A549 (cell line): ENCODE data around the gene RTN4IP1. TPM values are rescaled to one million over a fixed set of nuclear protein-coding genes. Genes with fewer than 3 reads are reported as not detected.
"Not testable (repeated sequence)": the region's sequence is repeated elsewhere in the genome, so short reads cannot be mapped to it uniquely, and the experiment has no call there.

Experiments
- ATAC-seq, 2 experiments: fragments of 200-7000 bp in 1 of 2; fragments of >200 bp in 1 of 2; cut with Nextera tagmentation in 1 of 2; cut with Tn5 transposase in 1 of 2; 3 replicates each; pipeline versions ENCODE4 v1.8.0 to v1.9.1; 2018 to 2020; ENCODE audit warnings: mild to moderate bottlenecking in 1 of 2, moderate library complexity in 1 of 2
- CTCF ChIA-PET: fragments of 300-600 bp; sonication (Branson Sonifier 250); formaldehyde crosslinking; extraction: SDS; loops from one replicate; lab custom pipeline; 2021; ENCODE audit warnings: antibody characterized with exemption, inconsistent platforms; lab: Yijun Ruan, JAX
- POLR2A ChIA-PET: fragments of 350-600 bp; formaldehyde crosslinking; extraction: SDS; loops from one replicate; lab custom pipeline; 2021; ENCODE audit warnings: antibody characterized with exemption, inconsistent platforms; lab: Yijun Ruan, JAX
- DNase-seq, 2 experiments: peaks; one replicate each; pipeline versions ENCODE4 v3.0.0 to v3.0.0-alpha.2; 2011 to 2016; ENCODE audit warnings: low read depth in 1 of 2, low spot score in 1 of 2
- FAIRE-seq: peaks from 2 replicates; lab custom pipeline; 2011; peaks lifted over from hg19 to GRCh38; lab: Jason Lieb, UNC
- H3K27ac ChIP-seq, 2 experiments: fragments of >200 bp; sonication (Bioruptor Twin); formaldehyde crosslinking; 3 replicates each; pipeline ENCODE4 v1.5.1; 2016 to 2017
- H3K4me1 ChIP-seq: fragments of >200 bp; sonication (Bioruptor Twin); formaldehyde crosslinking; 3 replicates; pipeline ENCODE4 v1.6.1; 2016
- H3K4me2 ChIP-seq: fragments of >200 bp; sonication (Bioruptor Twin); formaldehyde crosslinking; 3 replicates; pipeline ENCODE4 v1.6.1; 2016
- H3K4me3 ChIP-seq: fragments of >200 bp; sonication (Bioruptor Twin); formaldehyde crosslinking; 3 replicates; pipeline ENCODE4 v1.5.1; 2016
- H3K9me3 ChIP-seq: fragments of >200 bp; sonication (Bioruptor Twin); formaldehyde crosslinking; 3 replicates; pipeline ENCODE4 v1.6.1; 2016
- CHD2 ChIP-seq: fragments of 150-350 bp; IDR thresholded peaks from 2 replicates; pipeline ENCODE4 v1.6.1; 2014; ENCODE audit warnings: low read length; ENCODE audit not compliant: partially characterized antibody
- CHD4 ChIP-seq: fragments of 200-600 bp; sonication (generic); IDR thresholded peaks from 2 replicates; pipeline ENCODE4 v1.6.1; 2016; ENCODE audit warnings: antibody characterized with exemption, mild to moderate bottlenecking, borderline replicate concordance
- EHMT2 ChIP-seq: fragments of 200-600 bp; sonication (generic); IDR thresholded peaks from 2 replicates; pipeline ENCODE4 v1.6.1; 2016; ENCODE audit warnings: antibody characterized with exemption, low read depth, mild to moderate bottlenecking, moderate library complexity
- FOSB ChIP-seq: fragments of 250-450 bp; sonication (Bioruptor Pico); IDR thresholded peaks from 2 replicates; pipeline ENCODE4 v1.5.0; 2020; ENCODE audit warnings: mild to moderate bottlenecking, moderate library complexity
- FOSL2 ChIP-seq, 2 experiments: fragments of 450-650 bp in 1 of 2; fragments of >200 bp in 1 of 2; sonication (Bioruptor Twin) in 1 of 2; formaldehyde crosslinking; IDR thresholded peaks; 2 replicates each; pipeline versions ENCODE4 v1.5.0 to v1.6.1; 2016 to 2020; ENCODE audit warnings: mild to moderate bottlenecking in 1 of 2, moderate library complexity in 1 of 2
- GATA3 ChIP-seq: IDR thresholded peaks from 2 replicates; pipeline ENCODE4 v1.6.1; 2012; ENCODE audit warnings: borderline replicate concordance
- HDAC2 ChIP-seq: fragments of 200-600 bp; sonication (generic); IDR thresholded peaks from 2 replicates; pipeline ENCODE4 v1.6.1; 2016
- HEYL ChIP-seq: fragments of 250-450 bp; sonication (Bioruptor Pico); IDR thresholded peaks from 2 replicates; pipeline ENCODE4 v1.8.0; 2021; ENCODE audit warnings: mild to moderate bottlenecking, moderate library complexity
- HOXB13 ChIP-seq: fragments of 250-450 bp; sonication (Bioruptor Pico); IDR thresholded peaks from 2 replicates; pipeline ENCODE4 v1.5.0; 2020; ENCODE audit warnings: low read depth, mild to moderate bottlenecking, moderate library complexity
- HOXB5 ChIP-seq: fragments of 250-450 bp; sonication (Bioruptor Pico); IDR thresholded peaks from 2 replicates; pipeline ENCODE4 v1.5.0; 2020; ENCODE audit warnings: mild to moderate bottlenecking, moderate library complexity
- KDM1A ChIP-seq: fragments of 200-600 bp; sonication (generic); IDR thresholded peaks from 2 replicates; pipeline ENCODE4 v1.6.1; 2016; ENCODE audit warnings: low read depth, mild to moderate bottlenecking
- NPAS2 ChIP-seq: fragments of 250-450 bp; sonication (Bioruptor Pico); IDR thresholded peaks from 2 replicates; pipeline ENCODE4 v1.8.0; 2022; ENCODE audit warnings: mild to moderate bottlenecking, moderate library complexity, borderline replicate concordance
- POLR2AphosphoS2 ChIP-seq: conservative IDR thresholded peaks from 2 replicates; pipeline ENCODE4 v1.6.1; 2012; ENCODE audit warnings: low read length, improper control_type of control experiment, inconsistent platforms
- RAD21 ChIP-seq, 2 experiments: fragments of >200 bp in 1 of 2; sonication (Bioruptor Twin) in 1 of 2; formaldehyde crosslinking in 1 of 2; IDR thresholded peaks in 1 of 2; conservative IDR thresholded peaks in 1 of 2; 2 replicates in 1 of 2; 3 replicates in 1 of 2; pipeline ENCODE4 v1.6.1; 2012 to 2018; ENCODE audit warnings: inconsistent platforms in 1 of 2
- RCOR1 ChIP-seq: fragments of 150-350 bp; IDR thresholded peaks from 2 replicates; pipeline ENCODE4 v1.6.1; 2014; ENCODE audit warnings: antibody characterized with exemption, low read length, low read depth
- SREBF2 ChIP-seq: fragments of 450-650 bp; IDR thresholded peaks from 2 replicates; pipeline ENCODE4 v1.6.1; 2014; ENCODE audit warnings: mild to moderate bottlenecking, moderate library complexity
- ZFP36 ChIP-seq: fragments of 450-650 bp; IDR thresholded peaks from 2 replicates; pipeline ENCODE4 v1.6.1; 2014; ENCODE audit warnings: borderline replicate concordance; ENCODE audit not compliant: partially characterized antibody
- ZNF302 ChIP-seq: fragments of 250-450 bp; sonication (Bioruptor Pico); IDR thresholded peaks from 2 replicates; pipeline ENCODE4 v1.9.0; 2021; ENCODE audit warnings: inconsistent platforms, mild to moderate bottlenecking, moderate library complexity
- ZSCAN20 ChIP-seq: fragments of 250-450 bp; sonication (Bioruptor Pico); IDR thresholded peaks from 2 replicates; pipeline ENCODE4 v1.8.0; 2022; ENCODE audit warnings: mild to moderate bottlenecking, moderate library complexity
- WGBS: methylation state at CpG from one replicate; pipeline ENCODE4 v1.1.6; 2017; ENCODE audit errors: missing lambda C conversion rate; 5-methylcytosine and 5-hydroxymethylcytosine counted together
- polyA plus RNA-seq, 4 experiments: library from polyadenylated mRNA; depleted of rRNA in 3 of 4; stranded (reverse); fragments of >200 nt; fragmentation: RNase III in 1 of 4; extraction: RNeasy Plus Mini Kit Qiagen cat#74134 plus additional on column Dnase treatment in 1 of 4; gene quantifications; 2 replicates in 3 of 4; 3 replicates in 1 of 4; pipeline ENCODE4 v1.2.3, GENCODE V29; 2011 to 2017
- TF ChIP-seq, protein P1 (sequence below): IDR thresholded peaks from 2 replicates; pipeline ENCODE4 v1.6.1; 2012; ENCODE audit warnings: low read depth, borderline replicate concordance
- TF ChIP-seq, protein P2 (sequence below): fragments of 200-600 bp; sonication (generic); IDR thresholded peaks from 2 replicates; pipeline ENCODE4 v1.6.1; 2016; ENCODE audit warnings: antibody characterized with exemption, mild to moderate bottlenecking, moderate library complexity
- TF ChIP-seq, protein P3 (sequence below): IDR thresholded peaks from 2 replicates; pipeline ENCODE4 v1.6.1; 2012
- TF ChIP-seq, protein P4 (sequence below): fragments of 450-650 bp; IDR thresholded peaks from 2 replicates; pipeline ENCODE4 v1.6.1; 2014; ENCODE audit warnings: antibody characterized with exemption

The RTN4IP1 gene
- polyA plus RNA-seq, 2 of the 4 experiments (the other 2 are of a cell fraction): 13.9 to 15.1 TPM

DNA sequence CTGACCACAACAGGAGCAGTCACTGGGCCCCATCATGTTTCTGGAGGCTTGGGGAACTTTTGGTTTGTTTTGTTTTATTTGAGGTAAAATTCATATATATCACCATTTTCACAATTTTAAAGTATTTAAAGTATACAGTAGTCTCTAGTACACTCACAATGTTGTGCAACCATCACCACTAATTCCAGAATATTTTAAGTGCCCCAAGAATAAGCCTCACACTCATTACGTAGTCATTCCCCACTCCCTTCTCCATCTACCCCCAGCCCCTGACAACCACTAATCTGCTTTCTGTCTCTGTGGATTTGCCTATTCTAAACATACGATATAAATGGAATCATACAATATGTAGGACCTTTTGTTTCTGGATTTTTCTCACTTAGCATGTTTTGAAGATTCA is 29.0 kb downstream of the RTN4IP1 start:
- Histone ChIP-seq H3K4me1 (no peaks in the 10 kb centered on the region), H3K9me3 (0 out of 3 replicates have a peak, but pooled peaks cover 2% of the 10 kb centered on the region), H3K4me3 (no peak overlapping the region), H3K4me2 (no peak overlapping the region)
- FAIRE-seq (no peak), ATAC-seq (no peak), DNase-seq (no peak)
- ChIA-PET POLR2A (no interaction called here), CTCF (interaction anchor here (1.6 kb wide), 1 partner anchor 34 kb away, joined by 3 read pairs; no protein-coding TSS in a partner anchor)
- 100% methylated on average over 2 of the region's 2 CpGs for WGBS
- no peak for TF ChIP-seq HOXB5 (CRISPR knock-in tag)
- TF ChIP-seq KDM1A: no peak
- no peak for TF ChIP-seq HOXB13 (CRISPR knock-in tag)
- TF ChIP-seq FOSB (CRISPR knock-in tag): no peak
- TF ChIP-seq RCOR1: no peak
- no peak for TF ChIP-seq RAD21 (conservative IDR thresholded peaks at IDR 0.05 in 1 of 2, IDR thresholded peaks at IDR 0.05 in 1 of 2)
- TF ChIP-seq, all 56 proteins: peak for 0
- H3K27ac ChIP-seq: no peak overlapping the region

DNA sequence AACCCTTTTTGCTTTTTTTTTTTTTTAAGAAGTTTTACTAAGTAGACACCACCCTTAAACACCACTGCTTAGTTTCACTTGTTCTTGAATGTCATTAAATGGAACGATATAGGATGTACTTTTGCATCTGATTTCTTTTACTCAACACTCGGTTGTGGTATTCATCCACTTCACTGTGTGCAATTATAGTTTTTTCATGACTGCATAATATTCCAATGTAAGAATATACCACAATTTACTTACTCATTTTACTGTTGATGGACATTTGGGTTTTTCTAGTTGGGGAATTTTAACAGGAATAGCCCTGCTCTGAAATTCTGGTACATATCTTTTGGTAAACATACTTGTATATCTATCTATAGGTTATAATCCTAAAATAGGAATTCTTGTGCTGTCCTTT is 29.9 kb downstream of the RTN4IP1 start:
- TF ChIP-seq CHD2: no peak
- TF ChIP-seq ZFP36: no peak
- TF ChIP-seq CHD4: no peak
- TF ChIP-seq, protein P1, sequence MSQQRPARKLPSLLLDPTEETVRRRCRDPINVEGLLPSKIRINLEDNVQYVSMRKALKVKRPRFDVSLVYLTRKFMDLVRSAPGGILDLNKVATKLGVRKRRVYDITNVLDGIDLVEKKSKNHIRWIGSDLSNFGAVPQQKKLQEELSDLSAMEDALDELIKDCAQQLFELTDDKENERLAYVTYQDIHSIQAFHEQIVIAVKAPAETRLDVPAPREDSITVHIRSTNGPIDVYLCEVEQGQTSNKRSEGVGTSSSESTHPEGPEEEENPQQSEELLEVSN: no peak
- no peak for TF ChIP-seq KDM1A
- no peak for TF ChIP-seq RAD21 (conservative IDR thresholded peaks at IDR 0.05 in 1 of 2, IDR thresholded peaks at IDR 0.05 in 1 of 2)
- TF ChIP-seq ZNF302 (CRISPR knock-in tag): no peak
- TF ChIP-seq ZSCAN20 (CRISPR knock-in tag): no peak
- ChIA-PET POLR2A (no interaction called here), CTCF (interaction anchor here (1.6 kb wide), 1 partner anchor 33 kb away, joined by 3 read pairs; no protein-coding TSS in a partner anchor)
- FAIRE-seq (no peak), ATAC-seq (no peak), DNase-seq (no peak)
- H3K4me2 ChIP-seq: no peak overlapping the region
- H3K9me3 ChIP-seq: 0 out of 3 replicates have a peak, but pooled peaks cover 2% of the 10 kb centered on the region
- no peaks in the 10 kb centered on the region for H3K4me1 ChIP-seq
- no peak overlapping the region for H3K4me3 ChIP-seq
- no peak overlapping the region for H3K27ac ChIP-seq
- 82% methylated on average over 2 of the region's 2 CpGs for WGBS

DNA sequence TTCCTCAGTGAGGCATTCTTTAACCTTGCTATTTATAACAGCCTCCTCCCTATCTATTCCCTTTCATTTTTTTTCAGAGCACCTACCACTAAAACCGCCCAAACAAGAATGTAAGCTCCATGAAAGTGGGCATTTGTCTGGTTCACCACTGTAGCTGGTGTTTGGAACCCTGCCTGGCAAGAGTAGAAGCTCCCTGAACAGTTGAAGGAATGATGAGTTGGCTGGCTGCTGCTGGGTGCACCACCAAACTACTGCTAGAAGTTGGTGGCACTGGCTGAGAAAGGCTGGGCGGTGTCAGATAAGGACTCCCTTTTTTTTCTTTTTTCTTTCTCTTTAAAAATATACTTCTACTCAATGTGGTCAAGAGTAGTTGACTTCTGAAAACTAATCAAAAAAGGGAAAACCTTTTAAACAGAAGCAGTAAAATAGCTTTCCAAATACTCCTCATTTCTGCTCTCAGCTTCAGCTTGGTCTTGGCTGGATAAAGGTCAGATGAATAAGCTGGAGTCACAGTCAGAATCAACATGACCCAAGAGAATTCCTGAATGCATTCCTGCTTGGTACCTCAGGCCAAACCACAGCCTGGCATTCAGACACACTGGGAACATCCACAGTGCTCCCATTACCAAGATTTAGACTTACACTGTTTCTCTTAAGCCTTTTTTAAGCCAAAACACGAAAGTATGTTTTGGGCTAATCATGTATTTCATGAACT is 38.0 kb downstream of the RTN4IP1 start:
- Histone ChIP-seq H3K9me3 (no peaks in the 10 kb centered on the region), H3K4me2 (peak overlapping the region; percentile 40), H3K4me1 (peaks cover 14% of the 10 kb centered on the region), H3K4me3 (no peak overlapping the region), H3K27ac (peak overlapping the region; percentile 30 to 73; a peak in 5 of 6 replicates)
- ATAC-seq (peak; percentile 24 to 79; a peak in 3 of 6 replicates), DNase-seq (peak in 1 of 2 experiments; percentile 16), FAIRE-seq (no peak)
- POLR2A ChIA-PET: no interaction called here
- TF ChIP-seq SREBF2: no peak
- no peak for TF ChIP-seq HEYL (CRISPR knock-in tag)
- TF ChIP-seq HDAC2: no peak
- TF ChIP-seq, protein P2, sequence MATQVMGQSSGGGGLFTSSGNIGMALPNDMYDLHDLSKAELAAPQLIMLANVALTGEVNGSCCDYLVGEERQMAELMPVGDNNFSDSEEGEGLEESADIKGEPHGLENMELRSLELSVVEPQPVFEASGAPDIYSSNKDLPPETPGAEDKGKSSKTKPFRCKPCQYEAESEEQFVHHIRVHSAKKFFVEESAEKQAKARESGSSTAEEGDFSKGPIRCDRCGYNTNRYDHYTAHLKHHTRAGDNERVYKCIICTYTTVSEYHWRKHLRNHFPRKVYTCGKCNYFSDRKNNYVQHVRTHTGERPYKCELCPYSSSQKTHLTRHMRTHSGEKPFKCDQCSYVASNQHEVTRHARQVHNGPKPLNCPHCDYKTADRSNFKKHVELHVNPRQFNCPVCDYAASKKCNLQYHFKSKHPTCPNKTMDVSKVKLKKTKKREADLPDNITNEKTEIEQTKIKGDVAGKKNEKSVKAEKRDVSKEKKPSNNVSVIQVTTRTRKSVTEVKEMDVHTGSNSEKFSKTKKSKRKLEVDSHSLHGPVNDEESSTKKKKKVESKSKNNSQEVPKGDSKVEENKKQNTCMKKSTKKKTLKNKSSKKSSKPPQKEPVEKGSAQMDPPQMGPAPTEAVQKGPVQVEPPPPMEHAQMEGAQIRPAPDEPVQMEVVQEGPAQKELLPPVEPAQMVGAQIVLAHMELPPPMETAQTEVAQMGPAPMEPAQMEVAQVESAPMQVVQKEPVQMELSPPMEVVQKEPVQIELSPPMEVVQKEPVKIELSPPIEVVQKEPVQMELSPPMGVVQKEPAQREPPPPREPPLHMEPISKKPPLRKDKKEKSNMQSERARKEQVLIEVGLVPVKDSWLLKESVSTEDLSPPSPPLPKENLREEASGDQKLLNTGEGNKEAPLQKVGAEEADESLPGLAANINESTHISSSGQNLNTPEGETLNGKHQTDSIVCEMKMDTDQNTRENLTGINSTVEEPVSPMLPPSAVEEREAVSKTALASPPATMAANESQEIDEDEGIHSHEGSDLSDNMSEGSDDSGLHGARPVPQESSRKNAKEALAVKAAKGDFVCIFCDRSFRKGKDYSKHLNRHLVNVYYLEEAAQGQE: no peak
- TF ChIP-seq, protein P3, sequence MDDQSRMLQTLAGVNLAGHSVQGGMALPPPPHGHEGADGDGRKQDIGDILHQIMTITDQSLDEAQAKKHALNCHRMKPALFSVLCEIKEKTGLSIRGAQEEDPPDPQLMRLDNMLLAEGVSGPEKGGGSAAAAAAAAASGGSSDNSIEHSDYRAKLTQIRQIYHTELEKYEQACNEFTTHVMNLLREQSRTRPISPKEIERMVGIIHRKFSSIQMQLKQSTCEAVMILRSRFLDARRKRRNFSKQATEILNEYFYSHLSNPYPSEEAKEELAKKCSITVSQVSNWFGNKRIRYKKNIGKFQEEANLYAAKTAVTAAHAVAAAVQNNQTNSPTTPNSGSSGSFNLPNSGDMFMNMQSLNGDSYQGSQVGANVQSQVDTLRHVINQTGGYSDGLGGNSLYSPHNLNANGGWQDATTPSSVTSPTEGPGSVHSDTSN: no peak
- no peak for TF ChIP-seq FOSL2 (IDR thresholded peaks at IDR 0.05)
- TF ChIP-seq FOSL2 (CRISPR knock-in tag; IDR thresholded peaks at IDR 0.05): no peak
- TF ChIP-seq EHMT2: no peak
- no peak for TF ChIP-seq ZNF302 (CRISPR knock-in tag)
- TF ChIP-seq, protein P4, sequence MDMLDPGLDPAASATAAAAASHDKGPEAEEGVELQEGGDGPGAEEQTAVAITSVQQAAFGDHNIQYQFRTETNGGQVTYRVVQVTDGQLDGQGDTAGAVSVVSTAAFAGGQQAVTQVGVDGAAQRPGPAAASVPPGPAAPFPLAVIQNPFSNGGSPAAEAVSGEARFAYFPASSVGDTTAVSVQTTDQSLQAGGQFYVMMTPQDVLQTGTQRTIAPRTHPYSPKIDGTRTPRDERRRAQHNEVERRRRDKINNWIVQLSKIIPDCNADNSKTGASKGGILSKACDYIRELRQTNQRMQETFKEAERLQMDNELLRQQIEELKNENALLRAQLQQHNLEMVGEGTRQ: no peak
- TF ChIP-seq POLR2AphosphoS2: no peak
- no peak for TF ChIP-seq GATA3
- no peak for TF ChIP-seq NPAS2 (CRISPR knock-in tag)
- CTCF ChIA-PET: interaction anchor here (0.9 to 1.4 kb wide), 4 partner anchors 14 to 180 kb away, joined by 3 to 6 read pairs (median 3); no protein-coding TSS in a partner anchor
- 86% methylated on average over 3 of the region's 3 CpGs for WGBS

DNA sequence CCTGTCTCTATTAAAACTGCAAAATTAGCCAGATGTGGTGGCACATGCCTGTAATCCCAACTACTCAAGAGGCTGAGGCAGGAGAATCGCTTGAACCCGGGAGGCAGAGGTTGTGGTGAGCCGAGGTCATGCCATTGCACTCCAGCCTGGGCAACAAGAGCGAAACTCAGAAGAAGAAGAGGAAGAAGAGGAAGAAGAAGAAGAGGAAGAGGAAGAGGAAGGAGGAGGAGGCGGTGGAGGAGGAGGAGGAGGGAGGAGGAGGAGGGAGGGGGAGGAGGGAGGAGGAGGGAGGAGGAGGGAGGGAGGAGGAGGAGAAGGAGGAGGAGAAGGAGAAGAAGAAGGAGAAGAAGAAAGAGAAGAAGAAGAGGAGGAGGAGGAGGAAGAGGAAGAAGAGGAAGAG is 40.4 kb downstream of the RTN4IP1 start:
- FAIRE-seq, H3K27ac ChIP-seq, H3K4me3 ChIP-seq, H3K4me2 ChIP-seq, ATAC-seq, POLR2A ChIA-PET, DNase-seq, H3K9me3 ChIP-seq: not testable (repeated sequence)
- H3K4me1 ChIP-seq: peaks cover 14% of the 10 kb centered on the region
- CTCF ChIA-PET: interaction anchor here (0.6 to 1.2 kb wide), 2 partner anchors 23 to 391 kb away, joined by 3 to 4 read pairs; no protein-coding TSS in a partner anchor
- WGBS: 75% methylated on average over 5 of the region's 5 CpGs
